Activated CD8-positive, alpha-beta memory T cell treated with anti-CD3 and anti-CD28 coated beads for 1 hour (primary cell): ENCODE results near the gene MUC3A.
"Not testable (repeated sequence)": the region's sequence is repeated elsewhere in the genome, so short reads cannot be mapped to it uniquely, and the experiment has no call there.

Experiments
- DNase-seq, 2 donors: peaks; one replicate each; pipeline ENCODE4 v3.0.0-alpha.2; 2020; ENCODE audit warnings: low read depth in 1 of 2; ENCODE audit errors: extremely low read depth in 1 of 2

The MUC3A gene, protein sequence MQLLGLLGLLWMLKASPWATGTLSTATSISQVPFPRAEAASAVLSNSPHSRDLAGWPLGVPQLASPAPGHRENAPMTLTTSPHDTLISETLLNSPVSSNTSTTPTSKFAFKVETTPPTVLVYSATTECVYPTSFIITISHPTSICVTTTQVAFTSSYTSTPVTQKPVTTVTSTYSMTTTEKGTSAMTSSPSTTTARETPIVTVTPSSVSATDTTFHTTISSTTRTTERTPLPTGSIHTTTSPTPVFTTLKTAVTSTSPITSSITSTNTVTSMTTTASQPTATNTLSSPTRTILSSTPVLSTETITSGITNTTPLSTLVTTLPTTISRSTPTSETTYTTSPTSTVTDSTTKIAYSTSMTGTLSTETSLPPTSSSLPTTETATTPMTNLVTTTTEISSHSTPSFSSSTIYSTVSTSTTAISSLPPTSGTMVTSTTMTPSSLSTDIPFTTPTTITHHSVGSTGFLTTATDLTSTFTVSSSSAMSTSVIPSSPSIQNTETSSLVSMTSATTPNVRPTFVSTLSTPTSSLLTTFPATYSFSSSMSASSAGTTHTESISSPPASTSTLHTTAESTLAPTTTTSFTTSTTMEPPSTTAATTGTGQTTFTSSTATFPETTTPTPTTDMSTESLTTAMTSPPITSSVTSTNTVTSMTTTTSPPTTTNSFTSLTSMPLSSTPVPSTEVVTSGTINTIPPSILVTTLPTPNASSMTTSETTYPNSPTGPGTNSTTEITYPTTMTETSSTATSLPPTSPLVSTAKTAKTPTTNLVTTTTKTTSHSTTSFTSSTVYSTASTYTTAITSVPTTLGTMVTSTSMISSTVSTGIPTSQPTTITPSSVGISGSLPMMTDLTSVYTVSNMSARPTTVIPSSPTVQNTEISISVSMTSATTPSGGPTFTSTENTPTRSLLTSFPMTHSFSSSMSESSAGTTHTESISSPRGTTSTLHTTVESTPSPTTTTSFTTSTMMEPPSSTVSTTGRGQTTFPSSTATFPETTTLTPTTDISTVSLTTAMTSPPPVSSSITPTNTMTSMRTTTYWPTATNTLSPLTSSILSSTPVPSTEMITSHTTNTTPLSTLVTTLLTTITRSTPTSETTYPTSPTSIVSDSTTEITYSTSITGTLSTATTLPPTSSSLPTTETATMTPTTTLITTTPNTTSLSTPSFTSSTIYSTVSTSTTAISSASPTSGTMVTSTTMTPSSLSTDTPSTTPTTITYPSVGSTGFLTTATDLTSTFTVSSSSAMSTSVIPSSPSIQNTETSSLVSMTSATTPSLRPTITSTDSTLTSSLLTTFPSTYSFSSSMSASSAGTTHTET (N-terminal part only)

DNA sequence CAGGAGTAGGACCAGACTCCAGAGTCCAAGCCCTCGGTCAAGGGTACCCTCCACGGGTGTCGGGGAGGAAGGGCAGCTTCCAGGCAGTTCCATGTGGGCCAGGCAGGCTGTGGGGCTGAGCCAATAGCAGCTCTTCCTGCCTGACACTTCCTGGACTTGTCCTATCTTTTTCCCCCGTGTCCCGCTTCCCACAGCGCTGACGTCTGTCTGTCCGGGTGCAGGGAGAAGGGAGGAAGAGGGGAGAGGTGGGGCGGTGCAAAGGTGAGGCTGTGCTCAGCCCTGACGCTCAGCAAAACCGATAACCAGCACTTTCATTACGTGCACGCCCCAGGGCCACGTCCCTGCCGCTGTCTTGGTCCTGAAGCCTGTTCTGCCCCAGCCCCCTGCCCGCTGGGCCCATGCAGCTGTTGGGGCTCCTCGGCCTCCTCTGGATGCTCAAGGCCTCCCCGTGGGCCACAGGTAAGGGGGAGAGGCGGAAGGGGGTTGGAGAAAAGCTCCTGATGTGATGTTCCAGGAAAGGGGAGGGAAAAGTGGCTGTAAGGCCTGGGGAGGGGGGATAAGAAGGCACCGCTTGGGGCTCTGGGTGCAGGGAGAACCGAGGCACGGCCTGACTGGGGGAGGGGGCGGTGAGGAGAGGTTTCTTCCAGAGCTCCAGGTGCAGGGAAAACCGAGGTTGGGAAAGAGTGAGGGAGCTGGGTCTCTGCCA is at the start of gene MUC3A:
TSS of gene MUC3A (plus strand) at position 308 of the 706 bp plus-strand sequence. CDS start at position 399, 91 bp downstream.
- no peak for DNase-seq

DNA sequence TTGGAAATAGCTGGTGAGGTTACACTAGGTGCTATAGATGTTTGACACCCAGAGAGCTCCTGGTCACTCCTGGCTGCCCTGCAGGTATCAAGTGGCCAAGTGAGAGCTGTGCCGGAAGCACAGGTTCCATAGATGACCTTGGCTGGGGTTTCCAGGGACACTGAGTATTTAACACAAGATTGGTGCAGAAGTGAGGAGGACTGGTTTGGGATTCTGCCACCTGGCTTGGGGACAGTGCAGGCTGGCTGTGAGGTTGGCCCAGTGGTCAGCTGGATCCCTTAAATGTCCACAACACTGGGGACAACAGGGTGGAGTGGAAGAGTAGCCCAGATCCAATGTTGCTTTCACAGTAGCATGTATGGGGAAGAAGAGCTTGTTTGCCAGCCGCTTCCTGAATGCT is 48.4 kb upstream of the MUC3A start:
- DNase-seq: no peak

DNA sequence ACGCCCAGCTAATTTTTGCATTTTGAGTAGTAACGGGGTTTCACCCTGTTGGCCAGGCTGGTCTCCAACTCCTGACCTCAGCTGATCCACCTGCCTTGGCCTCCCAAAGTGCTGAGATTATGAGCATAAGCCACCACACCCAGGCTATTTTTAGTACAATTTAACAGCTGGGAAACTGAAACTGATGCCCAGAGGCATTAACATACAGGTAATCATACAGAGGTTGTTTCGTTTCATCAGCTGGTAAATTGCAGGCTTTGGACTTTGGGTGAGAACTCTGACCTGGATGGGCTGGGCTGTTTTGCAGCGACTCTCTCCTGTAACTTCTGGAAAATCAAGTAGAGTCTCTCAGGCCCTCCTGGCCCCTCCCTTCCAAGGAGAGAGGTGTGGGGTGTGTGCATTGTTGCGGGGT is 47.4 kb upstream of the MUC3A start:
- DNase-seq: no peak

DNA sequence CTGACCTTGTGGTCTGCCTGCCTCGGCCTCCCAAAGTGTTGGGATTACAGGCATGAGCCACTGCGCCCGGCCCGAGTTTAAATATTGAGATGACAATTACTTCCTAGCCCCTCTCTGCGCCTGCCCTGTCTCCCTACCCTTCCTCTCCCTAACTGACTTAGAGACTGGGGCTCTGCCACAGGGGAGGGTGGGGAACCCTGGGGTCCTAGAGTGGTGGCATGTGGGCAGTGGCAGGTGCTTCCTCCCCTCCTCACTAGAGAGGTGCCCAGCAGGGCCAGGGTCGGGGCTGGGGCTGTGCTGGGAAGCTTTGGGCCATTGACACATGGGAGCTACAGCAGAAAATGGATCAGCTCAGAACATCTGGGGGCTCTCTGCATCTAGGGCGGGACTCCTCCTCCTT is 46.7 kb upstream of the MUC3A start:
- no peak for DNase-seq

DNA sequence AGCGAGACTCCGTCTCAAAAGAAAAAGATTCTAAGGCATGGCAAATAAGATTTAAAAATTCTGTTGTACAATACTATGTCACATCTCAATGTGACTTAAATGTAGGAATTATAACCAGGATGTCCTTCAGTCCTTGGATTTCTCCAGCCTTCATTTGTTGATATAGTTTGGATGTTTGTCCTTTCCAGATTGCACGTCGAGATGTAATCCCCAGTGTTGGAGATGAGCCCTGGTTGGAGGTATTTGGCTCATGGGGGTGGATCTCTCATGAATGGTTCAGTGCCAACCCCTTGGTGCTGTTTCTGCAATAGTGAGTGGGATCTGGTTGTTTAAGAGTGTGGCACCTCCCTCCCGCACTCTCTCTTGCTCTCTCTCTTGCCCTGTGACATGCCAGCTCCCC is 40.8 kb upstream of the MUC3A start:
- DNase-seq: no peak

DNA sequence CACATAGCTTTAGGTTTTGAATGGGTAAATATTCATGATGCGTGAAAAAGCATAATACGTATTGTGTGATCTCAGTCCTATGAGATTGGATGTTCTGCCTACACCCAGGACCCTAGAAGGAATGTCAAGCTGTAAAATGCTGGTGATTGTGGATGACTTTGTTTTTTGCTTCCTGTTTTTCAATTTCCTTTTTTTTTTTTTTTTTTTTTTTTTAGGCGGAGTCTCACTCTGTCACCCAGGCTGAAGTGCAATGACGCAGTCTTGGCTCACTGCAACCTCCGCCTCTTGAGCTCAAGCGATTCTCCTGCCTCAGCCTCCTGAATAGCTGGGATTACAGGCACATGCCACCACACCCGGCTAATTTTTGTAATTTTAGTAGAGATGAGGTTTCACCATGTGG is 38.9 kb upstream of the MUC3A start:
- not testable (repeated sequence) for DNase-seq

DNA sequence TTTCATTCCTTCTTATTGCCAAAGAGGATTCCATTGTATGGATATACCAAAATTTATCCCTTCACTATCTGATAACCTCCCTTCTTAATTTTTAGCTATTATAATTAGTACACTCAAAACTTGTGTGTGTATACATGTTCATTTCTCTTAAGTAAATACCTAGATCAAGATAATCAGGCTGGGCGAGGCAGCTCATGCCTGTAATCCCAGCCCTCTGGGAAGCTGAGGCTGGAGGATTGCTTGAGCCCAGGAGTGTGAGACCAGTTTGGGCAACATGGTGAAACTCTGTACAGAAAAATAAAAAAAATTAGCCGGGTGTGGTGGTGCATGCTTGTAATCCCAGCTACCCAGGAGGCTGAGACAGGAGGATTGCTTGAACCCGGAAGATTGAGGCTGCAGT is 37.9 kb upstream of the MUC3A start:
- DNase-seq: no peak

DNA sequence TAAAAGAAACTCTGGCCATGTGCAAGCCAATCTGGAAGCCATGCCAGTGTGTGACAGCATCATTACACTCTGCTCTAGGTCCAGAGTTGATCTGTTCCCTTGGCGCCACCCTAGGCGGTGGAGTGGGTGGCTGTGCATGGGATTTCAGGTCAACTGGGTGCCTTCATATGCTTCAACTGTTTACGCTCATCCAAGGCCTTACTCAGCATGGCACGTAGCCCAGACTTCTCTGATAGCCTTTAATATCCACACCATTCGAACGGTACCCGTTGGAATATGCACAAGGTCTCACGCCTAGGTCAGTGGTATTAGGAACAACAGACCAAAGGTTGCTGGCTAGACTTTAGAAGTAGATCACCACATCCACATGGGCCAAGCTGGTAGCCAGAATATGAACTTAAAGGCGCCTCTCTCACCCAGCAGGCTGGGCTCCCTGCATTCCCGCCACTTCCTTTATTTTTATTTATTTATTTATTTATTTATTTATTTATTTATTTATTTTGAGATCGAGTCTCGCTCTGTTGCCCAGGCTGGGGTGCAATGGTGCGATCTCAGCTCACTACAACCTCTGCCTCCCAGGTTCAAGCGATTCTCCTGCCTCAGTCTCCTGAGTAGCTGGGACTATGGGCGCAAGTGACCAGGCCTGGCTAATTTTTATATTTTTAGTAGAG is 35.0 kb upstream of the MUC3A start:
- no peak for DNase-seq

DNA sequence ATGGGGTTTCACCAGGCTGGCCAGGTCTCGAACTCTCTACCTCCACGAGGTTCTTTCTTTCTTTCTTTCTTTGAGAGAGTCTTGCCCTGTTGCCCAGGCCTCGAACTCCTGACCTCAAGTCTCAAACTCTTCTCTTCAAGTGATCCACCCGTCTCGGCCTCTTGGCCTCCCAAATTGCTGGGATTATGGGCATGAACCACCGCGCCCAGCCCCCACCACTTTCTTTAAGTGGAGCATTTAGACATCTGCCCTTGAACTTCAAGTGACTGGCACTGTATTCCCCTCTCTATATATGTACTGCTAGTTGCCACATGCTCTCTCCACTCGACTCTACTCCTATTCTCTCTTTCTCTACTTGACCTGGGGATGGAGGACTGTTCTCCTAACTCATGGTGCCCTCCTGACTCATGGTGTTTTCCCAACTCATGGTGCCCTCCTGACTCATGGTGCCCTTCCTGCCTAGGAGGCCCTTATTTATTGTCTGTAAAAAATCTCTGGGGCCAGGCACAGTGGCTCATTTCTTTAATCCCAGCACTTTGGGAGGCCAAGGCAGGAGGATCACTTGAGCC is 34.4 kb upstream of the MUC3A start:
- DNase-seq: no peak

DNA sequence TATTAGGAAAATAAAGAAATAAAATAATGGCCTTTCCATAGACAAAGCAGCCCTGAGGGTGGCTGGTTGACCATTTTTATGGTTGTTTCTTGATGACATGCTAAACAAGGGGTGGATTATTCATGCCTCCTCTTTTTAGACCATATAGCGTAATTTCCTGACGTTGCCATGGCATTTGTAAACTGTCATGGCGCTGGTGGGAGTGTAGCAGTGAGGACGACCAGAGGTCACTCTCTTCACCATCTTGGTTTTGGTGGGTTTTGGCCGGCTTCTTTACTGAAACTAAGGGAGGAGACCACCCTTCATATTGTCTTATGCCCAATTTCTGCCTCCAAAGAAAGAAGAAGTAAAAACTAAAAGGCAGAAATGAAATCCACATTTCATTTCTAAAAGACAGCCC is 30.0 kb upstream of the MUC3A start:
- not testable (repeated sequence) for DNase-seq

DNA sequence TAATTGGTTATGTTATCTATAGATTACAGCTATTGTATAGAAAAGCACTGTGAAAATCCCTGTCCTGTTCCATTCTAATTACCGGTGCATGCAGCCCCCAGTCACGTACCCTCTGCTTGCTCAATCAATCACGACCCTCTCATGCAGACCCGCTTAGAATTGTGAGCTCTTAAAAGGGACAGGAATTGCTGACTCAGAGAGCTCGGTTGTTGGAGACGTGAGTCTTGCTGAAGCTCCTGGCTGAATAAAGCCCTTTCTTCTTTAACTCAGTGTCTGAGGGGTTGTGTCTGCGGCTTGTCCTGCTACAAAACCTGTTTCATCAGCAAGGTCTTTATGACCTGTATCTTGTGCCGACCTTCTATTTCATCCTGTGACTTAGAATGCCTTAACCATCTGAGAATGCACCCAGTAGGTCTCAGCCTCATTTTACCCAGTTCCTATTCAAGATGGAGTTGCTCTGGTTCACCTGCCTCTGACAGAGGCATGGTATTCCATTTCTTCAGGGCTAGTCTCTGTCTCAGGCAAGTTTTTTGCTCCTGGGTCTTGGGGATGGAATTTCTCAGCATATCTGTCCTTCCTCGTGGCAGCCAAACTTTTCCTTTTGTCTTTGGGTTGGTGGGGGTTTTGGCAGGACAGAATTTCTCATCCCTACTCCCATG is 29.4 kb upstream of the MUC3A start:
- not testable (repeated sequence) for DNase-seq

DNA sequence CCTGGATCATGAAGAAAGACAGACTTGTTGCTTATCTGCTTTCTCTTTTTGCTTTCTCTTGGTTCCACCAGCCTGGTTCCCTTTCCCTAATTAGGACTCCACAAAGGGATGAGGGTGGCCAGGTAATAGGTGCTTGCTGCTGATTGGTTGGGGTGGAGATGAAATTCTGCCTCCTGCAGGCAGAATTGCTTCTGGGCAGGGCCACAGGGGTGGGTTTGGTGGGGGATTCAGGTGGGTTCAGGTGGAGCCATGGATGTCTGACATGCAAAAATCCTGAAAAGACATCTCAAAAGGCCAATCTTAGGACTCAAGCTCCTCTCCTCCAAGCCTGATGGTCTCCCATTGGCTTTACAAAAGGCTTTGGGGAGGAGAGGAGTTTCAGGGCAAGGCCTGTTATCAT is 28.3 kb upstream of the MUC3A start:
- DNase-seq: no peak

DNA sequence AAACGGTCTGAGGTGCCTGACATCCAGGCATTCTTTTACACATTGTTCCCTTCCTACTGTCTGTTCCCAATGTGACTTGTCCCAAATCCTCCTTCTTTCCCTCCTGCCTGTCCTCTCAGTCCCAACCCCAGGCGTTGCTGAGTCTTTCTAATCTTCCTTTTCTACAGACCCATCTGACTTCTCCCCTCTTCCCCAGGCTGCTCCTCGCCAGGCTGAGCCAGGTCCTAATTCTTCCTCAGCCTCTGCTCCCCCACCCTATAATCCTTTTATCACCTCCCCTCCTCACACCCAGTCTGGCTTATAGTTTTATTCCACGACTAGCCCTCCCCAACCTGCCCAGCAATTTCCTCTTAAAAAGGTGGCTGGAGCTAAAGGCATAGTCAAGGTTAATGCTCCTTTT is 25.7 kb upstream of the MUC3A start:
- DNase-seq: not testable (repeated sequence)

DNA sequence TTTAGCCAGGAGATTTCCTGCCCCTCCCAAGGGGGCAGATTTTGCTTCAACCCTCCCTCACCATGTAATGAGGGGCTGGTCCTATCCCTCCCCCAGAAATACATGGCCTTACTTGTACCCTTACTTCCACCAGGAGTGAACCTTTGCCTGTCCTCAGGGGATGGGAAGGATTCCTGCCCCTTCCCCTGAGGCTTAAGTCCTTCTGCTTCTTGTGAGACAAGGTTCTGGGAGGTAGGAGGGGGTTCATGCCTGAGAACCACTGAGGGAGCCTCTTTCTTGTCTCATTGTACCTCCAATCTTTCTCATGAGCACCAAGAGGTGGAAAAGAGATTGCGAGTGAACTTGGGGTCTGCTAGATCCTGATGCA is 19.5 kb upstream of the MUC3A start:
- no peak for DNase-seq

DNA sequence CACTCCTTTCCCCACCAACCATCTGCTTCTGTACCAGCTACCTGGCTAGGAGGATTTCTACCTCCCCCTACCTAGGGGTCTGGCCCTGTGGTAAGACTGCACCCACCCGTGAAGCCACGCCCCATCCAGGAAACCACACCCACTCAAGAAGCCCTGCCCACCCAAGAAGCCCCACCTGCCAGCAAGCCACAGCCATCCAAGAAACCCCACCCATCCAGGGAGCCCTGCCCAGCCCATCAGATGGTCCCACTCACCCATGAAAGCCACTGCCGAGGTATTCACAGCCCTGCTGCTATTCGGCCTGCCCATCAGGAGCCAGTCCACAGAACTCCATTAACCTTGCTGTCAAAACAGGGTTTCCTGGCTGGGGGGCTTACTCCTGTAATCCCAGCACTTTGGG is 15.6 kb upstream of the MUC3A start:
- DNase-seq: no peak

DNA sequence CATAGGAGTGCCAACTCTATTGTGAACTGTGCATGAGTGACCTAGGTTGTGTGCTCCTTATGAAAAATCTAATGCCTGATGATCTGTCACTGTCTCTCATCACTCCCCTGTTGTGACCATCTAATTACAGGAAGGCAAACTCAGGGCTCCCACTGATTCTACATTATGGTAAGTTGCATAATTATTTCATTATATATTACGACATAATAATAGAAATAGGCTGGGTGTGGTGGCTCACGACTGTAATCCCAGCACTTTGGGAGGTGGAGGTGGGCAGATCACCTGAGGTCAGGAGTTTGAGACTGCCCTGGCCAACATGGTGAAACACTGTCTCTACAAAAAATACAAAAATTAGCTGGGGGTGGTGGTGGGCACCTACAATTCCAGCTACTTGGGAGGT is 14.0 kb upstream of the MUC3A start:
- not testable (repeated sequence) for DNase-seq

DNA sequence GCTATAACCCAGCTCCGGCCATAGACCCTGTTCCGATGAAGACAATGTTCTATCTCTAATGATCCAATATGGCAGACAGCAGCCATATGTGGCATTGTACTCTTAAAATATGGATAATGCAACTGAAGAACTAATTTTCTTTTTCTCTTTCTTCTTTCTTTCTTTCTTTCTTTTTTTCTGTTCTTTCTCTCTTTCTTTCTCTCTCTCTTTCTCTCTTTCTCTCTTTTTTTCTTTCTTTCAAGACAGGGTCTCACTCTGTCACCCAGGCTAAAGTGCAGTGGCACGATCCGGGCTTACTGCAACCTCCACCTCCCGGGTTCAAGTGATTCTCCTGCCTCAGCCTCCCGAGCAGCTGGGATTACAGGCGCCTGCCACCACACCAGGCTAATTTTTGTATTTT is 13.2 kb upstream of the MUC3A start:
- DNase-seq: not testable (repeated sequence)

DNA sequence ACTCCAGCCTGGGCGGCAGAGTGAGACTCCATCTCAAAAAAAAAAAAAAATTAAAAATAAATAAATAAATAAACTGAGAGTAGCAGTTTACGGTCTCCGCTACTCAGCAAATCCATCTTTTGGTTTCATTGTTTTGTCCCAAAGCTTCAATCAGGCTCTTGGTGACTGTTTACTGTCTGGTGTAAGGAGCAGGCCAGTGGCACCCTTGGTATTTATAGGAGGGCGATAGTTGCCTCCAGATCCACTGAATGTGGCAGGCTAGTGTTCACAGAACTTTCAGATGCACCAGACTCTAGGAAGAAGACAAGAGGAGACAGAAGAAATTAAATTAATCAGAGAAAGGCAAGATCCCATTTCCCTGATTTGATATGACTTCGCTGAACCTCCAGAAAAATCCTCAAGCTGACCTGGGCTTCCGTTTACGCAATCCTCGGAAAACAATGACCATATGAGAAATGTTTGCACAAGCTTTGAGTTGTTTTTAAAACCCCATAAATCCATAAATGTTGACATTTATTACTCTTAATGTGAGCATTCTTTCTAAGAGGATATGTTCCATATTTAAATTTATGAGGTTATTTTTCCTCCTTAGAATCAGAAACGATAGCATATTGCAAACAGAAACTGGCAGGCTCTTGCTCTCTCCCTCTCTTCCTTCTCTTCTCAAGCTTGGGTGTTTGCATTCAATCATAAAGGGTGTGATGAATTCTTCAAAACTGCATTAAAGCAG is 7.1 kb upstream of the MUC3A start:
- DNase-seq: no peak
